ENCODE measurements around the gene AQP3.
"Not testable (repeated sequence)": the region's sequence is repeated elsewhere in the genome, so short reads cannot be mapped to it uniquely, and the experiment has no call there.

The AQP3 gene

GRCh38 chr9:33408087-33408486 lies 39.3 kb downstream of the AQP3 start:
- DNase-seq: no peak

- no peak for DNase-seq
Measured at GRCh38 chr9:33407061-33407460, 40.3 kb downstream of the AQP3 start.

- no peak for DNase-seq
Measured at GRCh38 chr9:33404788-33405362, 42.5 kb downstream of the AQP3 start.

GRCh38 chr9:33403941-33404787 lies 43.2 kb downstream of the AQP3 start:
- DNase-seq: no peak

- not testable (repeated sequence) for DNase-seq
Measured at GRCh38 chr9:33402371-33402770, 45.0 kb downstream of the AQP3 start, which contains the start of gene AQP7. AQP7 (minus strand) TSS chr9:33402568; CDS start chr9:33401262, 1,306 bp downstream.

- DNase-seq: not testable (repeated sequence)
Measured at GRCh38 chr9:33401809-33402208, 45.6 kb downstream of the AQP3 start.

GRCh38 chr9:33399047-33399446 lies 48.3 kb downstream of the AQP3 start:
- not testable (repeated sequence) for DNase-seq

GRCh38 chr9:33397801-33398200 lies 49.6 kb downstream of the AQP3 start:
- DNase-seq: not testable (repeated sequence)

- not testable (repeated sequence) for DNase-seq
Measured at GRCh38 chr9:33395159-33395879, 52.1 kb downstream of the AQP3 start.

- not testable (repeated sequence) for DNase-seq
Measured at GRCh38 chr9:33393986-33394385, 53.4 kb downstream of the AQP3 start.

- DNase-seq: no peak
Measured at GRCh38 chr9:33393581-33393980, 53.8 kb downstream of the AQP3 start.

- not testable (repeated sequence) for DNase-seq
Measured at GRCh38 chr9:33392591-33393021, 54.8 kb downstream of the AQP3 start.

Measured in hematopoietic multipotent progenitor cell treated with erythropoietin and hydrocortisone succinate and interleukin-3 and kit ligand, for 4 days (in vitro differentiated cells).